ENCODE results near the gene TERB1.

TERB1 gene

GRCh38 chr16:66713076-66713475, 88.3 kb downstream of the TERB1 start:
- TF ChIP-seq ZIC2 (tag by site-specific recombination; IDR thresholded peaks at IDR 0.05) (no peak), ZNF266 (tag by site-specific recombination; IDR thresholded peaks at IDR 0.05; ENCODE audit: low read depth) (no peak), ZNF112 (tag by site-specific recombination; IDR thresholded peaks at IDR 0.05) (no peak)
- TF ChIP-seq, protein P1, sequence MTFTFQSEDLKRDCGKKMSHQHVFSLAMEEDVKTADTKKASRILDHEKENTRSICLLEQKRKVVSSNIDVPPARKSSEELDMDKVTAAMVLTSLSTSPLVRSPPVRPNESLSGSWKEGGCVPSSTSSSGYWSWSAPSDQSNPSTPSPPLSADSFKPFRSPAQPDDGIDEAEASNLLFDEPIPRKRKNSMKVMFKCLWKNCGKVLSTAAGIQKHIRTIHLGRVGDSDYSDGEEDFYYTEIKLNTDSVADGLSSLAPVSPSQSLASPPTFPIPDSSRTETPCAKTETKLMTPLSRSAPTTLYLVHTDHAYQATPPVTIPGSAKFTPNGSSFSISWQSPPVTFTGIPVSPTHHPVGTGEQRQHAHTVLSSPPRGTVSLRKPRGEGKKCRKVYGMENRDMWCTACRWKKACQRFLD (tag by site-specific recombination; IDR thresholded peaks at IDR 0.05), result no peak
- TF ChIP-seq, protein P2, sequence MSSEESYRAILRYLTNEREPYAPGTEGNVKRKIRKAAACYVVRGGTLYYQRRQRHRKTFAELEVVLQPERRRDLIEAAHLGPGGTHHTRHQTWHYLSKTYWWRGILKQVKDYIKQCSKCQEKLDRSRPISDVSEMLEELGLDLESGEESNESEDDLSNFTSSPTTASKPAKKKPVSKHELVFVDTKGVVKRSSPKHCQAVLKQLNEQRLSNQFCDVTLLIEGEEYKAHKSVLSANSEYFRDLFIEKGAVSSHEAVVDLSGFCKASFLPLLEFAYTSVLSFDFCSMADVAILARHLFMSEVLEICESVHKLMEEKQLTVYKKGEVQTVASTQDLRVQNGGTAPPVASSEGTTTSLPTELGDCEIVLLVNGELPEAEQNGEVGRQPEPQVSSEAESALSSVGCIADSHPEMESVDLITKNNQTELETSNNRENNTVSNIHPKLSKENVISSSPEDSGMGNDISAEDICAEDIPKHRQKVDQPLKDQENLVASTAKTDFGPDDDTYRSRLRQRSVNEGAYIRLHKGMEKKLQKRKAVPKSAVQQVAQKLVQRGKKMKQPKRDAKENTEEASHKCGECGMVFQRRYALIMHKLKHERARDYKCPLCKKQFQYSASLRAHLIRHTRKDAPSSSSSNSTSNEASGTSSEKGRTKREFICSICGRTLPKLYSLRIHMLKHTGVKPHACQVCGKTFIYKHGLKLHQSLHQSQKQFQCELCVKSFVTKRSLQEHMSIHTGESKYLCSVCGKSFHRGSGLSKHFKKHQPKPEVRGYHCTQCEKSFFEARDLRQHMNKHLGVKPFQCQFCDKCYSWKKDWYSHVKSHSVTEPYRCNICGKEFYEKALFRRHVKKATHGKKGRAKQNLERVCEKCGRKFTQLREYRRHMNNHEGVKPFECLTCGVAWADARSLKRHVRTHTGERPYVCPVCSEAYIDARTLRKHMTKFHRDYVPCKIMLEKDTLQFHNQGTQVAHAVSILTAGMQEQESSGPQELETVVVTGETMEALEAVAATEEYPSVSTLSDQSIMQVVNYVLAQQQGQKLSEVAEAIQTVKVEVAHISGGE (tag by site-specific recombination; conservative IDR thresholded peaks at IDR 0.05; ENCODE audit: low read depth), result no peak
- TF ChIP-seq, protein P3, sequence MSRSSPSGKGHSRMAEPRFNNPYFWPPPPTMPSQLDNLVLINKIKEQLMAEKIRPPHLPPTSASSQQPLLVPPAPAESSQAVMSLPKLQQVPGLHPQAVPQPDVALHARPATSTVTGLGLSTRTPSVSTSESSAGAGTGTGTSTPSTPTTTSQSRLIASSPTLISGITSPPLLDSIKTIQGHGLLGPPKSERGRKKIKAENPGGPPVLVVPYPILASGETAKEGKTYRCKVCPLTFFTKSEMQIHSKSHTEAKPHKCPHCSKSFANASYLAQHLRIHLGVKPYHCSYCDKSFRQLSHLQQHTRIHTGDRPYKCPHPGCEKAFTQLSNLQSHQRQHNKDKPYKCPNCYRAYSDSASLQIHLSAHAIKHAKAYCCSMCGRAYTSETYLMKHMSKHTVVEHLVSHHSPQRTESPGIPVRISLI (tag by site-specific recombination; IDR thresholded peaks at IDR 0.05), result no peak
- Histone ChIP-seq H3K9me3 (ENCODE audit: control insufficient read depth, insufficient read depth, low read depth, low read length) (no peaks in the 10 kb centered on the region), H3K27ac (ENCODE audit: extremely low read depth, low read depth, low read length) (no peak overlapping the region), H3K4me1 (ENCODE audit: control insufficient read depth, insufficient read depth, low read length) (no peaks in the 10 kb centered on the region; the same call in 1 of the 2 replicates), H3K36me3 (ENCODE audit: control insufficient read depth in 2 of 2, insufficient read depth in 1 of 2, low read length in 2 of 2) (peaks cover 0 to 5% of the 10 kb centered on the region in 2 experiments; a peak in 1 of 3 replicates), H3K4me3 (ENCODE audit: low read depth, low read length) (no peak overlapping the region)
- CTCF ChIA-PET, result interaction anchor here (0.6 to 1.2 kb wide), 8 partner anchors 13 to 1229 kb away, joined by 3 to 5 read pairs (median 4); no protein-coding TSS in a partner anchor
- POLR2A ChIA-PET, result no interaction called here

DNA sequence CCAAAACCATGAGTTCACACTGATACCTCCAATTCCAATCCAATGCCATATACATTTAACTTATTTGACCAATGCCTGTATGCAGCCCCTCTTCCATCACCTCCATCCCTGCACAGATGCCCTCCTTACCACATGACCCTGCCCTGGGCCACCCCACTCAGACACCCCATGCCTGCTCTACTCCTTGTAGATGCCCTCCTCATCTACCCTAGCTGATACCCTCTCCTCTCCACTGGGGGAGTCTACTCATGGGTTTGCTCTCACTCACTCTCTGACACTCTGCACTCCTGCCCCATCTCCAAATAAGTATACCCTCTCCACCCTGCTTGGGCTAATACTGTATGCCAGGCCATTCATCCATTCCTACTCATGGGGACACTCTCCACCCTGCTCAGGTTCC, 88.9 kb downstream of the TERB1 start:
- TF ChIP-seq, protein P4, sequence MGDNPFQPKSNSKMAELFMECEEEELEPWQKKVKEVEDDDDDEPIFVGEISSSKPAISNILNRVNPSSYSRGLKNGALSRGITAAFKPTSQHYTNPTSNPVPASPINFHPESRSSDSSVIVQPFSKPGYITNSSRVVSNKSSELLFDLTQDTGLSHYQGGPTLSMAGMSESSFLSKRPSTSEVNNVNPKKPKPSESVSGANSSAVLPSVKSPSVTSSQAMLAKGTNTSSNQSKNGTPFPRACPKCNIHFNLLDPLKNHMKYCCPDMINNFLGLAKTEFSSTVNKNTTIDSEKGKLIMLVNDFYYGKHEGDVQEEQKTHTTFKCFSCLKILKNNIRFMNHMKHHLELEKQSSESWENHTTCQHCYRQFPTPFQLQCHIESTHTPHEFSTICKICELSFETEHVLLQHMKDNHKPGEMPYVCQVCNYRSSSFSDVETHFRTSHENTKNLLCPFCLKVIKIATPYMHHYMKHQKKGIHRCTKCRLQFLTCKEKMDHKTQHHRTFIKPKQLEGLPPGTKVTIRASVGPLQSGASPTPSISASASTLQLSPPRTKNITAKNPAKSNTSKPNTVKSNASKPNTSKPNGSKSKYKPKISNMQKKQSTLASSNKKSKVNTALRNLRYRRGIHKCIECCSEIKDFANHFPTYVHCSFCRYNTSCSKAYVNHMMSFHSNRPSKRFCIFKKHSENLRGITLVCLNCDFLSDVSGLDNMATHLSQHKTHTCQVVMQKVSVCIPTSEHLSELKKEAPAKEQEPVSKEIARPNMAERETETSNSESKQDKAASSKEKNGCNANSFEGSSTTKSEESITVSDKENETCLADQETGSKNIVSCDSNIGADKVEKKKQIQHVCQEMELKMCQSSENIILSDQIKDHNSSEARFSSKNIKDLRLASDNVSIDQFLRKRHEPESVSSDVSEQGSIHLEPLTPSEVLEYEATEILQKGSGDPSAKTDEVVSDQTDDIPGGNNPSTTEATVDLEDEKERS (tag by site-specific recombination; IDR thresholded peaks at IDR 0.05), result no peak
- TF ChIP-seq ZNF660 (tag by site-specific recombination; IDR thresholded peaks at IDR 0.05) (no peak), SALL2 (tag by site-specific recombination; IDR thresholded peaks at IDR 0.05; ENCODE audit: borderline replicate concordance) (no peak), FEZF1 (tag by site-specific recombination; IDR thresholded peaks at IDR 0.05) (no peak), ZNF24 (tag by site-specific recombination; IDR thresholded peaks at IDR 0.05) (no peak), ZBTB6 (tag by site-specific recombination; IDR thresholded peaks at IDR 0.05) (no peak), ZNF2 (tag by site-specific recombination; IDR thresholded peaks at IDR 0.05) (no peak), ZNF302 (tag by site-specific recombination; IDR thresholded peaks at IDR 0.05; ENCODE audit: low read depth) (no peak), ZSCAN23 (tag by site-specific recombination; IDR thresholded peaks at IDR 0.05) (no peak)
- TF ChIP-seq, protein P5, sequence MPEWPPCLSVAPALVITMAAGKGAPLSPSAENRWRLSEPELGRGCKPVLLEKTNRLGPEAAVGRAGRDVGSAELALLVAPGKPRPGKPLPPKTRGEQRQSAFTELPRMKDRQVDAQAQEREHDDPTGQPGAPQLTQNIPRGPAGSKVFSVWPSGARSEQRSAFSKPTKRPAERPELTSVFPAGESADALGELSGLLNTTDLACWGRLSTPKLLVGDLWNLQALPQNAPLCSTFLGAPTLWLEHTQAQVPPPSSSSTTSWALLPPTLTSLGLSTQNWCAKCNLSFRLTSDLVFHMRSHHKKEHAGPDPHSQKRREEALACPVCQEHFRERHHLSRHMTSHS (tag by site-specific recombination; IDR thresholded peaks at IDR 0.05), result no peak
- ChIA-PET POLR2A (no interaction called here), CTCF (interaction anchor here (0.7 to 1.2 kb wide), 4 partner anchors 14 to 1230 kb away, joined by 3 to 5 read pairs (median 4); no protein-coding TSS in a partner anchor)
- H3K4me3 ChIP-seq (ENCODE audit: low read depth, low read length), result no peak overlapping the region
- no peaks in the 10 kb centered on the region; the same call in 1 of the 2 replicates for H3K4me1 ChIP-seq (ENCODE audit: control insufficient read depth, insufficient read depth, low read length)
- no peaks in the 10 kb centered on the region for H3K9me3 ChIP-seq (ENCODE audit: control insufficient read depth, insufficient read depth, low read depth, low read length)
- no peaks in the 10 kb centered on the region for H3K36me3 ChIP-seq (ENCODE audit: control insufficient read depth in 2 of 2, insufficient read depth in 1 of 2, low read length in 2 of 2)
- H3K27ac ChIP-seq (ENCODE audit: extremely low read depth, low read depth, low read length), result no peak overlapping the region

Measured in HEK293 (cell line).